ENCODE results near the gene PCDHGA2.
"Not testable (repeated sequence)": the region's sequence is repeated elsewhere in the genome, so short reads cannot be mapped to it uniquely, and the experiment has no call there.

PCDHGA2 gene

GRCh38 chr5:141383345-141383744, 44.8 kb downstream of the PCDHGA2 start:
- no peak for TF ChIP-seq FOXP2 (optimal IDR thresholded peaks at IDR 0.05; ENCODE audit: borderline replicate concordance, extremely low read depth, extremely low read length, insufficient read depth)
- TF ChIP-seq POLR2AphosphoS5 (IDR thresholded peaks at IDR 0.05; ENCODE audit: low read depth, low read length): no peak
- TF ChIP-seq, protein P1, sequence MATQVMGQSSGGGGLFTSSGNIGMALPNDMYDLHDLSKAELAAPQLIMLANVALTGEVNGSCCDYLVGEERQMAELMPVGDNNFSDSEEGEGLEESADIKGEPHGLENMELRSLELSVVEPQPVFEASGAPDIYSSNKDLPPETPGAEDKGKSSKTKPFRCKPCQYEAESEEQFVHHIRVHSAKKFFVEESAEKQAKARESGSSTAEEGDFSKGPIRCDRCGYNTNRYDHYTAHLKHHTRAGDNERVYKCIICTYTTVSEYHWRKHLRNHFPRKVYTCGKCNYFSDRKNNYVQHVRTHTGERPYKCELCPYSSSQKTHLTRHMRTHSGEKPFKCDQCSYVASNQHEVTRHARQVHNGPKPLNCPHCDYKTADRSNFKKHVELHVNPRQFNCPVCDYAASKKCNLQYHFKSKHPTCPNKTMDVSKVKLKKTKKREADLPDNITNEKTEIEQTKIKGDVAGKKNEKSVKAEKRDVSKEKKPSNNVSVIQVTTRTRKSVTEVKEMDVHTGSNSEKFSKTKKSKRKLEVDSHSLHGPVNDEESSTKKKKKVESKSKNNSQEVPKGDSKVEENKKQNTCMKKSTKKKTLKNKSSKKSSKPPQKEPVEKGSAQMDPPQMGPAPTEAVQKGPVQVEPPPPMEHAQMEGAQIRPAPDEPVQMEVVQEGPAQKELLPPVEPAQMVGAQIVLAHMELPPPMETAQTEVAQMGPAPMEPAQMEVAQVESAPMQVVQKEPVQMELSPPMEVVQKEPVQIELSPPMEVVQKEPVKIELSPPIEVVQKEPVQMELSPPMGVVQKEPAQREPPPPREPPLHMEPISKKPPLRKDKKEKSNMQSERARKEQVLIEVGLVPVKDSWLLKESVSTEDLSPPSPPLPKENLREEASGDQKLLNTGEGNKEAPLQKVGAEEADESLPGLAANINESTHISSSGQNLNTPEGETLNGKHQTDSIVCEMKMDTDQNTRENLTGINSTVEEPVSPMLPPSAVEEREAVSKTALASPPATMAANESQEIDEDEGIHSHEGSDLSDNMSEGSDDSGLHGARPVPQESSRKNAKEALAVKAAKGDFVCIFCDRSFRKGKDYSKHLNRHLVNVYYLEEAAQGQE (IDR thresholded peaks at IDR 0.05; ENCODE audit: insufficient read depth in 1 of 2, low read depth in 2 of 2, low read length in 2 of 2): no peak
- no peak for TF ChIP-seq TAF1 (IDR thresholded peaks at IDR 0.05; ENCODE audit: borderline replicate concordance, insufficient read depth, low read length)
- TF ChIP-seq SIN3A (IDR thresholded peaks at IDR 0.05; ENCODE audit: borderline replicate concordance, insufficient read depth, low read length): no peak

DNA sequence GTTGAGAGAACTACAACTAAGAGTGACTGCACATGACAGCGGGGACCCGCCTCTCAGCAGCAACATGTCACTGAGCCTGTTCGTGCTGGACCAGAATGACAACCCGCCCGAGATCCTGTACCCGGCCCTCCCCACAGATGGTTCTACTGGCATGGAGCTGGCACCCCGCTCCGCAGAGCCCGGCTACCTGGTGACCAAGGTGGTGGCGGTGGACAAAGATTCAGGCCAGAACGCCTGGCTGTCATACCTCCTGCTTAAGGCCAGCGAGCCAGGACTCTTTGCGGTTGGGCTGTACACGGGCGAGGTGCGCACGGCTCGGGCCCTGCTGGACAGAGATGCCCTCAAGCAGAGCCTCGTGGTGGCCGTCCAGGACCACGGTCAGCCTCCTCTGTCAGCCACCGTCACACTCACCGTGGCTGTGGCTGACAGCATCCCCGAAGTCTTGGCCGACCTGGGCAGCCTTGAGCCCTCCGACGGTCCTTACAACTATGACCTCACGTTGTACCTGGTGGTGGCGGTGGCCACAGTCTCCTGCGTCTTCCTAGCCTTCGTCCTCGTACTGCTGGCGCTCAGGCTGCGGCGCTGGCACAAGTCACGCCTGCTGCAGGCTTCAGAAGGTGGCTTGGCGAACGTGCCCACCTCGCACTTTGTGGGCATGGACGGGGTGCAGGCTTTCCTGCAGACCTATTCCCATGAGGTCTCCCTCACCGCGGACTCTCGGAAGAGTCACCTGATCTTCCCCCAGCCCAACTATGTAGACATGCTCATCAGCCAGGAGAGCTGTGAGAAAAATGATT, 46.1 kb downstream of the PCDHGA2 start:
- TF ChIP-seq, protein P1 (IDR thresholded peaks at IDR 0.05; ENCODE audit: insufficient read depth in 1 of 2, low read depth in 2 of 2, low read length in 2 of 2): no peak
- no peak for TF ChIP-seq SIN3A (IDR thresholded peaks at IDR 0.05; ENCODE audit: borderline replicate concordance, insufficient read depth, low read length)
- TF ChIP-seq POLR2AphosphoS5 (IDR thresholded peaks at IDR 0.05; ENCODE audit: low read depth, low read length): no peak
- no peak for TF ChIP-seq TAF1 (IDR thresholded peaks at IDR 0.05; ENCODE audit: borderline replicate concordance, insufficient read depth, low read length)
- TF ChIP-seq FOXP2 (optimal IDR thresholded peaks at IDR 0.05; ENCODE audit: borderline replicate concordance, extremely low read depth, extremely low read length, insufficient read depth): no peak

GRCh38 chr5:141387557-141388311, 49.2 kb downstream of the PCDHGA2 start, which contains the start of gene PCDHGB4:
Gene PCDHGB4 (plus strand): TSS chr5:141387698. CDS start chr5:141387885, 187 bp downstream.
- TF ChIP-seq POLR2AphosphoS5 (IDR thresholded peaks at IDR 0.05; ENCODE audit: low read depth, low read length); TAF1 (IDR thresholded peaks at IDR 0.05; ENCODE audit: borderline replicate concordance, insufficient read depth, low read length); FOXP2 (optimal IDR thresholded peaks at IDR 0.05; ENCODE audit: borderline replicate concordance, extremely low read depth, extremely low read length, insufficient read depth): not testable (repeated sequence)

DNA sequence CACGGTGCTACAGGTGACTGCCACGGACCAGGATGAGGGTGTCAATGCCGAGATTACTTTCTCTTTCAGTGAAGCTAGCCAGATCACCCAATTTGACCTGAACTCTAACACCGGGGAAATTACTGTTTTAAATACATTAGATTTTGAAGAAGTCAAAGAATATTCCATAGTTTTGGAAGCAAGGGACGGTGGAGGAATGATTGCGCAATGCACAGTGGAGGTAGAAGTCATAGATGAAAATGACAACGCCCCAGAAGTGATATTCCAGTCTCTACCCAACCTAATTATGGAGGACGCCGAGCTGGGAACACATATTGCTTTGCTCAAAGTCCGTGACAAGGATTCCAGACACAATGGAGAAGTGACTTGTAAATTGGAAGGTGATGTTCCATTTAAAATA, 50.1 kb downstream of the PCDHGA2 start:
- TF ChIP-seq SIN3A (IDR thresholded peaks at IDR 0.05; ENCODE audit: borderline replicate concordance, insufficient read depth, low read length) (no peak), POLR2AphosphoS5 (IDR thresholded peaks at IDR 0.05; ENCODE audit: low read depth, low read length) (no peak), TAF1 (IDR thresholded peaks at IDR 0.05; ENCODE audit: borderline replicate concordance, insufficient read depth, low read length) (no peak), FOXP2 (optimal IDR thresholded peaks at IDR 0.05; ENCODE audit: borderline replicate concordance, extremely low read depth, extremely low read length, insufficient read depth) (no peak)
- TF ChIP-seq, protein P1 (IDR thresholded peaks at IDR 0.05; ENCODE audit: insufficient read depth in 1 of 2, low read depth in 2 of 2, low read length in 2 of 2): no peak

- TF ChIP-seq POLR2AphosphoS5 (IDR thresholded peaks at IDR 0.05; ENCODE audit: low read depth, low read length): no peak
- TF ChIP-seq TAF1 (IDR thresholded peaks at IDR 0.05; ENCODE audit: borderline replicate concordance, insufficient read depth, low read length): no peak
- TF ChIP-seq, protein P1 (IDR thresholded peaks at IDR 0.05; ENCODE audit: insufficient read depth in 1 of 2, low read depth in 2 of 2, low read length in 2 of 2): no peak
- TF ChIP-seq SIN3A (IDR thresholded peaks at IDR 0.05; ENCODE audit: borderline replicate concordance, insufficient read depth, low read length): no peak
- TF ChIP-seq FOXP2 (optimal IDR thresholded peaks at IDR 0.05; ENCODE audit: borderline replicate concordance, extremely low read depth, extremely low read length, insufficient read depth): no peak
Observed at GRCh38 chr5:141389153-141390042, 50.8 kb downstream of the PCDHGA2 start.
